HEK293T (cell line): ENCODE measurements around the gene MED10.

Experiments
- CTBP1 ChIP-seq: fragments of 450-650 bp; IDR thresholded peaks from 2 replicates; pipeline ENCODE4 v1.6.1; 2016; ENCODE audit warnings: borderline replicate concordance
- ELF4 ChIP-seq: fragments of 450-650 bp; IDR thresholded peaks from 2 replicates; pipeline ENCODE4 v1.6.1; 2017; ENCODE audit warnings: antibody characterized with exemption
- FOXA1 ChIP-seq: fragments of 450-650 bp; IDR thresholded peaks from 2 replicates; pipeline ENCODE4 v1.6.1; 2016; ENCODE audit warnings: mild to moderate bottlenecking
- FOXM1 ChIP-seq: fragments of 450-650 bp; IDR thresholded peaks from 2 replicates; pipeline ENCODE4 v1.6.1; 2017; ENCODE audit warnings: mild to moderate bottlenecking, borderline replicate concordance
- HDGF ChIP-seq: fragments of 450-650 bp; IDR thresholded peaks from 2 replicates; pipeline ENCODE4 v1.6.1; 2017; ENCODE audit warnings: antibody characterized with exemption, borderline replicate concordance
- LEF1 ChIP-seq: fragments of 450-650 bp; IDR thresholded peaks from 2 replicates; pipeline ENCODE4 v1.6.1; 2017; ENCODE audit warnings: mild to moderate bottlenecking, borderline replicate concordance
- SP1 ChIP-seq: fragments of 450-650 bp; IDR thresholded peaks from 2 replicates; pipeline ENCODE4 v1.6.1; 2017
- SUZ12 ChIP-seq: fragments of 450-650 bp; IDR thresholded peaks from 2 replicates; pipeline ENCODE4 v1.6.1; 2016; ENCODE audit warnings: mild to moderate bottlenecking
- TARDBP ChIP-seq: fragments of 450-650 bp; IDR thresholded peaks from 2 replicates; pipeline ENCODE4 v1.6.1; 2016
- TF ChIP-seq, protein P1 (sequence below): fragments of 450-650 bp; IDR thresholded peaks from 2 replicates; pipeline ENCODE4 v1.6.1; 2016

DNA sequence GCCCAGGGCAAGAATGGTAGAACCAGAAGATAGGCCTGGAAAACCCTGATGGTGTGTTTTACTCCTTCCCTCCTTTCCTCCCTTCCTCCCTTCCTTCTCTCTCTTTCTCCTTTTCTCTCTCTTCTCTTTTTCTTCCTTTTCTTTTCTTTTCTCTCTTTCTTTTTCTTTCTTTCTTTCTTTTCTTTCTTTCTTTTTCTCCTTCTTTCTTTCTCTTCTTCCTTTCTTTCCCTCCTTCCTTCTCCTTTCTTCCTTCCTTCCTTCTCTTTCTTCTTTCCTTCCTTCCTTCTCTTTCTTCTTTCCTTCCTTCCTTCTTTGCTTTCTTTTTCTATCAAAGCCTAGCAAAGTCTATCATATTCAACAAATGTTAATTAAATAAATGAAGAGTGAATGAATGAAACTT is 46.4 kb upstream of the MED10 start:
- TF ChIP-seq LEF1, result no peak
- TF ChIP-seq FOXM1, result no peak
- no peak for TF ChIP-seq SP1
- TF ChIP-seq, protein P1, sequence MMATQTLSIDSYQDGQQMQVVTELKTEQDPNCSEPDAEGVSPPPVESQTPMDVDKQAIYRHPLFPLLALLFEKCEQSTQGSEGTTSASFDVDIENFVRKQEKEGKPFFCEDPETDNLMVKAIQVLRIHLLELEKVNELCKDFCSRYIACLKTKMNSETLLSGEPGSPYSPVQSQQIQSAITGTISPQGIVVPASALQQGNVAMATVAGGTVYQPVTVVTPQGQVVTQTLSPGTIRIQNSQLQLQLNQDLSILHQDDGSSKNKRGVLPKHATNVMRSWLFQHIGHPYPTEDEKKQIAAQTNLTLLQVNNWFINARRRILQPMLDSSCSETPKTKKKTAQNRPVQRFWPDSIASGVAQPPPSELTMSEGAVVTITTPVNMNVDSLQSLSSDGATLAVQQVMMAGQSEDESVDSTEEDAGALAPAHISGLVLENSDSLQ, result no peak
- TF ChIP-seq SUZ12, result no peak
- TF ChIP-seq HDGF, result no peak
- TF ChIP-seq CTBP1, result no peak
- TF ChIP-seq FOXA1, result no peak
- TF ChIP-seq TARDBP, result no peak
- no peak for TF ChIP-seq ELF4
